ENCODE data around the gene SSBP1. TPM values are rescaled to one million over a fixed set of nuclear protein-coding genes. Genes with fewer than 3 reads are reported as not detected.

SSBP1 gene
- total and polyA plus RNA-seq, 2 of the 8 experiments (the other 6 are each of a cell fraction or from before 2014, with no cell fraction given): 136 to 254 TPM

DNA sequence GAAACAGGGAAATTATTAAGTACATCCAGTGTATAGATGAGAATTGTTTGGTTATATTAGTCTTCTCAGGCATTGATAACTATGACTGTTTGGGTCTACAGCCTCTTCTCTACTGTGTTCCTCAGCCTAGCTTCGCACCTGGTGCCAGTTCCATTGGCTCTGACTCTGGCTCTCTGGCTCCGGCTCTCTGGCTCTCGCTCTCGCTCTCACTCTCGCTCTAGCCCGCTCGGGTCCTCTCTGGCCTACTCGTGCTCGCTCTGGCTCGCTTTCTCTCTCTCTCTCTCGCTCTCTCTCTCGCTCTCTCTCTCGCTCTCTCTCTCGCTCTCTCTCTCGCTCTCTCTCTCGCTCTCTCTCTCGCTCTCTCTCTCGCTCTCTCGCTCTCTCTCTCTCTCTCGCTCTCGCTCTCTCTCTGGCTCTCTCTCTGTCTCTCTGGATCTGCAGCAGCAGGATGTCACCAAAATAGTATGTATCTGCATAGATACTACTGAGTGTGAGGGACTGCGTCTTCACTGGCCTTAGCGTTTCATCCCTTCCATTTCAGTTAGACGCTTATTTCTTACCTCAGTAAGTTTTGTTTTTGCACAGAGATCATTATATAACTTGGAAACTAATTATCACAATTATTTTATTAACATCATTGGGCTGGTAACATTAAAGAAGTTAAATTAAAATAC, 6.5 kb upstream of the SSBP1 start:
- no peak overlapping the region for H3K27ac ChIP-seq (ENCODE audit: low read depth, low read length)
- no peak overlapping the region for H2BK15ac ChIP-seq (ENCODE audit: low read length)
- H3K4me3 ChIP-seq (ENCODE audit: extremely low read depth in 1 of 4, insufficient read depth in 2 of 4, low read depth in 3 of 4, low read length in 4 of 4): no peak overlapping the region
- H2BK20ac ChIP-seq (ENCODE audit: low read length): no peak overlapping the region
- H4K5ac ChIP-seq (ENCODE audit: insufficient read length, low read depth, low read length): no peak overlapping the region
- H3K27me3 ChIP-seq (replicated peaks in 1 of 4; ENCODE audit: control insufficient read depth in 3 of 4, extremely low read depth in 1 of 4, insufficient read depth in 3 of 4, low read length in 3 of 4): no peaks in the 10 kb centered on the region
- no peak overlapping the region for H2BK5ac ChIP-seq (ENCODE audit: low read depth, low read length)
- H3K56ac ChIP-seq (replicated peaks; ENCODE audit: insufficient read length, low read depth, low read length): no peak overlapping the region
- no peaks in the 10 kb centered on the region for H3K79me2 ChIP-seq (ENCODE audit: control insufficient read depth in 1 of 2, insufficient read depth in 2 of 2, low read length in 2 of 2)
- no peaks in the 10 kb centered on the region for H4K20me1 ChIP-seq (replicated peaks in 1 of 2; ENCODE audit: control insufficient read depth in 1 of 2, insufficient read depth in 2 of 2, low read length in 2 of 2)
- FAIRE-seq (no peak), DNase-seq (ENCODE audit: low read depth in 1 of 2, low spot score in 2 of 2) (no peak)
- H3K14ac ChIP-seq (ENCODE audit: insufficient read length): no peak overlapping the region
- H3K36me3 ChIP-seq (ENCODE audit: control insufficient read depth in 2 of 4, insufficient read depth in 4 of 4, low read length in 3 of 4): no peaks in the 10 kb centered on the region
- H3K18ac ChIP-seq (ENCODE audit: extremely low read depth, low read length): no peak overlapping the region
- no peaks in the 10 kb centered on the region for H3K23me2 ChIP-seq (ENCODE audit: low read depth, low read length)
- no peaks in the 10 kb centered on the region for H3K9me3 ChIP-seq (ENCODE audit: insufficient read depth in 2 of 2, low read depth in 1 of 2, low read length in 1 of 2)
- CTCF ChIA-PET (ENCODE audit: partially characterized antibody): interaction anchor here (0.6 to 1.0 kb wide), 2 partner anchors 9 to 56 kb away, joined by 3 to 4 read pairs; no protein-coding TSS in a partner anchor
- no peak overlapping the region for H2AFZ ChIP-seq (ENCODE audit: low read length)
- H2BK120ac ChIP-seq (replicated peaks; ENCODE audit: low read depth, low read length): no peak overlapping the region
- no peaks in the 10 kb centered on the region for H3K79me1 ChIP-seq (ENCODE audit: low read depth, low read length)
- H4K91ac ChIP-seq (replicated peaks; ENCODE audit: insufficient read length, low read length): no peak overlapping the region
- no peak overlapping the region; a peak in 1 of 7 replicates for H3K9ac ChIP-seq (replicated peaks in 1 of 4; ENCODE audit: extremely low read depth in 1 of 4, low read depth in 3 of 4, low read length in 3 of 4)
- H4K8ac ChIP-seq (ENCODE audit: extremely low read depth, insufficient read depth, low read length): no peak overlapping the region; the same call in 1 of the 2 replicates
- no peak overlapping the region for H3K4ac ChIP-seq (replicated peaks; ENCODE audit: insufficient read length, low read depth, low read length)
- no peak for TF ChIP-seq RNF2 (IDR thresholded peaks at IDR 0.05; ENCODE audit: borderline replicate concordance, low read depth, low read length, missing control alignments, poor library complexity, severe bottlenecking)
- 0 out of 2 replicates have a peak, but pooled peaks have one; percentile 45 for TF ChIP-seq JUND (IDR thresholded peaks at IDR 0.05; ENCODE audit: low read length)
- no peak for TF ChIP-seq CREB1 (IDR thresholded peaks at IDR 0.05)
- no peaks in the 10 kb centered on the region for H3K4me1 ChIP-seq (replicated peaks in 1 of 4; ENCODE audit: control insufficient read depth in 3 of 4, insufficient read depth in 4 of 4, low read length in 3 of 4)
- no peak overlapping the region for H2AK5ac ChIP-seq (ENCODE audit: low read depth, low read length)
- no peak overlapping the region for H2BK12ac ChIP-seq (ENCODE audit: low read depth, low read length)
- WGBS, 2 experiments (ENCODE audit: extremely low coverage in 1 of 2, insufficient coverage in 1 of 2, insufficient read length in 1 of 2, insufficient replicate concordance in 2 of 2, low coverage in 1 of 2, low lambda C conversion rate in 2 of 2, missing lambda C conversion rate in 1 of 2): 89% methylated on average over 14 of the region's 24 CpGs; no CpG with 5 or more reads in 1 of the 2 experiments
- POLR2A ChIA-PET (ENCODE audit: partially characterized antibody): interaction anchor here (1.2 kb wide), 1 partner anchor 22 kb away, joined by 3 read pairs; no protein-coding TSS in a partner anchor
- H3K23ac ChIP-seq (ENCODE audit: insufficient read length): no peak overlapping the region
- no peak overlapping the region for H3K4me2 ChIP-seq (ENCODE audit: insufficient read depth in 1 of 2, low read depth in 2 of 2, low read length in 2 of 2)
